ENCODE data around the gene CYP26B1. TPM values are rescaled to one million over a fixed set of nuclear protein-coding genes. Genes with fewer than 3 reads are reported as not detected.

CYP26B1 gene, protein sequence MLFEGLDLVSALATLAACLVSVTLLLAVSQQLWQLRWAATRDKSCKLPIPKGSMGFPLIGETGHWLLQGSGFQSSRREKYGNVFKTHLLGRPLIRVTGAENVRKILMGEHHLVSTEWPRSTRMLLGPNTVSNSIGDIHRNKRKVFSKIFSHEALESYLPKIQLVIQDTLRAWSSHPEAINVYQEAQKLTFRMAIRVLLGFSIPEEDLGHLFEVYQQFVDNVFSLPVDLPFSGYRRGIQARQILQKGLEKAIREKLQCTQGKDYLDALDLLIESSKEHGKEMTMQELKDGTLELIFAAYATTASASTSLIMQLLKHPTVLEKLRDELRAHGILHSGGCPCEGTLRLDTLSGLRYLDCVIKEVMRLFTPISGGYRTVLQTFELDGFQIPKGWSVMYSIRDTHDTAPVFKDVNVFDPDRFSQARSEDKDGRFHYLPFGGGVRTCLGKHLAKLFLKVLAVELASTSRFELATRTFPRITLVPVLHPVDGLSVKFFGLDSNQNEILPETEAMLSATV
- total RNA-seq (2021): 2.1 and 2.7 TPM in 2 replicates
- percentile 38 among the genes with signal in this experiment for Bru-seq, nascent RNA
- BruChase-seq, experiment 1, labeled RNA remaining after a 2-hour chase: percentile 39 among the genes with signal in this experiment
- BruChase-seq, experiment 2, labeled RNA remaining after a 6-hour chase: percentile 48 among the genes with signal in this experiment
- long read RNA-seq, partial matches to known transcripts: 1 of 1 reads
- long read RNA-seq, other reads (novel, unspliced or antisense): 0 of 1 reads

GRCh38 chr2:72147303-72147971 lies at the start of gene CYP26B1:
Gene CYP26B1 (minus strand): TSS chr2:72147862. CDS start chr2:72147834, 28 bp downstream.
- CTCF ChIA-PET: interaction anchor here (0.7 to 2.3 kb wide), 2 partner anchors 191 to 223 kb away, joined by 4 to 5 read pairs; no protein-coding TSS in a partner anchor
- H3K4me1 ChIP-seq (ENCODE audit: insufficient read depth, low read length, poor library complexity, severe bottlenecking): peaks cover 30% of the 10 kb centered on the region
- DNase-seq (ENCODE audit: low spot score): peak; percentile 43
- POLR2A ChIA-PET (ENCODE audit: low non-redundant PET): no interaction called here
- peak within 1 kb of the TSS; percentile 60 for H3K4me3 ChIP-seq (ENCODE audit: low read depth, low read length, poor library complexity, severe bottlenecking)
- H3K9me3 ChIP-seq (ENCODE audit: low read depth, low read length, poor library complexity, severe bottlenecking): no peaks in the 10 kb centered on the region
- peaks cover 39% of the 10 kb centered on the region for H3K27me3 ChIP-seq (replicated peaks; ENCODE audit: insufficient read depth, low read depth, low read length, poor library complexity)
- no peak within 1 kb of the TSS for H3K27ac ChIP-seq (ENCODE audit: low read depth, low read length, poor library complexity, severe bottlenecking)
- intact Hi-C loops (cut with micrococcal nuclease; ENCODE audit: unreplicated experiment): loop anchor here (5.0 to 10.0 kb wide), 3 partner anchors 345 to 533 kb away; no protein-coding TSS in a partner anchor
- TF ChIP-seq CTCF (conservative IDR thresholded peaks at IDR 0.05; ENCODE audit: low read depth, low read length) (no peak), EZH2 (IDR thresholded peaks at IDR 0.05; ENCODE audit: borderline replicate concordance, low read depth, low read length, poor library complexity, severe bottlenecking) (no peak)
- BruUV-seq (replicated peaks): no TSS peak
- no peaks in the 10 kb centered on the region for H3K36me3 ChIP-seq (ENCODE audit: insufficient read depth, low read length, poor library complexity, severe bottlenecking)

GRCh38 chr2:72193723-72194122 lies 46.1 kb upstream of the CYP26B1 start:
- no peak for DNase-seq (ENCODE audit: low spot score)
- Histone ChIP-seq H3K36me3 (ENCODE audit: insufficient read depth, low read length, poor library complexity, severe bottlenecking) (no peaks in the 10 kb centered on the region), H3K27ac (ENCODE audit: low read depth, low read length, poor library complexity, severe bottlenecking) (no peak overlapping the region), H3K27me3 (replicated peaks; ENCODE audit: insufficient read depth, low read depth, low read length, poor library complexity) (no peaks in the 10 kb centered on the region), H3K9me3 (ENCODE audit: low read depth, low read length, poor library complexity, severe bottlenecking) (no peaks in the 10 kb centered on the region), H3K4me3 (ENCODE audit: low read depth, low read length, poor library complexity, severe bottlenecking) (no peak overlapping the region), H3K4me1 (ENCODE audit: insufficient read depth, low read length, poor library complexity, severe bottlenecking) (peaks cover 21% of the 10 kb centered on the region)
- POLR2A ChIA-PET (ENCODE audit: low non-redundant PET): no interaction called here
- TF ChIP-seq CTCF (conservative IDR thresholded peaks at IDR 0.05; ENCODE audit: low read depth, low read length) (no peak), EZH2 (IDR thresholded peaks at IDR 0.05; ENCODE audit: borderline replicate concordance, low read depth, low read length, poor library complexity, severe bottlenecking) (no peak)
- intact Hi-C loops (cut with micrococcal nuclease; ENCODE audit: unreplicated experiment): loop anchor here (10.0 kb wide), 1 partner anchor 321 kb away; no protein-coding TSS in a partner anchor
- CTCF ChIA-PET: no interaction called here
- no TSS peak for BruUV-seq (replicated peaks)

- peaks cover 10% of the 10 kb centered on the region for H3K4me1 ChIP-seq (ENCODE audit: insufficient read depth, low read length, poor library complexity, severe bottlenecking)
- ChIA-PET CTCF (no interaction called here), POLR2A (ENCODE audit: low non-redundant PET) (no interaction called here)
- H3K27me3 ChIP-seq (replicated peaks; ENCODE audit: insufficient read depth, low read depth, low read length, poor library complexity): no peaks in the 10 kb centered on the region
- no peak overlapping the region for H3K4me3 ChIP-seq (ENCODE audit: low read depth, low read length, poor library complexity, severe bottlenecking)
- no peaks in the 10 kb centered on the region for H3K36me3 ChIP-seq (ENCODE audit: insufficient read depth, low read length, poor library complexity, severe bottlenecking)
- TF ChIP-seq CTCF (conservative IDR thresholded peaks at IDR 0.05; ENCODE audit: low read depth, low read length): no peak
- TF ChIP-seq EZH2 (IDR thresholded peaks at IDR 0.05; ENCODE audit: borderline replicate concordance, low read depth, low read length, poor library complexity, severe bottlenecking): no peak
- no peak for DNase-seq (ENCODE audit: low spot score)
- H3K27ac ChIP-seq (ENCODE audit: low read depth, low read length, poor library complexity, severe bottlenecking): no peak overlapping the region
- intact Hi-C loops (cut with micrococcal nuclease; ENCODE audit: unreplicated experiment): loop anchor here (10.0 kb wide), 1 partner anchor 323 kb away; no protein-coding TSS in a partner anchor
- BruUV-seq (replicated peaks): no TSS peak
- H3K9me3 ChIP-seq (ENCODE audit: low read depth, low read length, poor library complexity, severe bottlenecking): no peaks in the 10 kb centered on the region
Measured at GRCh38 chr2:72191441-72191840, 43.8 kb upstream of the CYP26B1 start.
